ENCODE results near the gene MRPS18B. TPM values are rescaled to one million over a fixed set of nuclear protein-coding genes. Genes with fewer than 3 reads are reported as not detected.

MRPS18B gene
- total and polyA plus RNA-seq, 2 of the 13 experiments (the other 11 are each of a cell fraction or from before 2014, with no cell fraction given) = 125 to 131 TPM

DNA sequence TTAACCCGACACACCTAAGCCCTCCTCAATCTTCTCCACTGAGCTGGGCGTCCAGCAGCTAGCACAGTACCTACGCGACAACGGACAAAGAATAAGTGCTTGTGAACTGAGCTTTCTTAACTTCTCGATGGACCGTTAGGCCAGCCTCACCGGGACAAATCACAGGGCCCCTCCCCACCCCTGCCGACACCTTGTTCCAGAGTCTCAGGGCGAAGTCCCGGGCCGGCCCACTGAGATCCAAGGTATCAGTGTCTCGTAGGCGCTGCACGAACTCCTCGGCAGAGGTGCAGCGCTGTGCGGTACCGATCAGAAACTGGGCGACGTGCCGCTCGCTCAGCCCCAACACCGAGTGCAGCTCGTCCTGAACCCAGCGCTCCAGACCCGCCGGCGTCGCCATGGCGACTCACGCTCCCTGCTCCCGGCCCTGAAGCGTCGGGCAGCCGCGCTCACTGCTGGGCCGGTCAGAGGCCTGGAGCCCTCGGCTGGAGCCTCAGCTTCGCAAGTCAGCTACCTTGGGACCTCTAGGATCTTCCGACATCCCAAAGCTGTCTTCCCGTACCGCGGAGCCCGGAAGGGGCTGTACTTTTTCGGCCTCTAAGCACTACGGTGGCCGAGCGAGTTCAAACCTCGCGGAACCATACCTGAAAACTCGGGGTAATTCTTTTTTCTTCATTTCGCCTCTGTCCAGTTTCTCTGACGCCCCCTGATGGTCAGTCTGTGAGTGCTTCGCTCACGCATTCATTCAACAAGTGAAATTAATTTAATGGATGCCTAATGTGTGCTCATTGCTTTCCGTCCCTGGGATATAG, 55.0 kb downstream of the MRPS18B start, which contains the start of gene DHX16 (continued):
- TF ChIP-seq ZNF343 (CRISPR knock-in tag; IDR thresholded peaks at IDR 0.05) (no peak), CENPT (CRISPR knock-in tag; IDR thresholded peaks at IDR 0.05; ENCODE audit: low read depth) (0 out of 2 replicates have a peak, but pooled peaks have one; percentile 57), YEATS2 (CRISPR knock-in tag; IDR thresholded peaks at IDR 0.05; ENCODE audit: borderline replicate concordance) (peak; percentile 98), ZKSCAN5 (CRISPR knock-in tag; IDR thresholded peaks at IDR 0.05) (no peak), NFE2 (CRISPR knock-in tag; IDR thresholded peaks at IDR 0.05) (no peak), ZNF605 (CRISPR knock-in tag; IDR thresholded peaks at IDR 0.05) (peak; percentile 38; the same call in 1 of the 2 replicates), BRD4 (CRISPR knock-in tag; IDR thresholded peaks at IDR 0.05) (peak; percentile 49; the same call in 1 of the 2 replicates), MEIS1 (CRISPR knock-in tag; IDR thresholded peaks at IDR 0.05; ENCODE audit: borderline replicate concordance) (peak; percentile 60; the same call in 1 of the 2 replicates), JUND (CRISPR knock-in tag; IDR thresholded peaks at IDR 0.05) (no peak), HNRNPUL1 (IDR thresholded peaks at IDR 0.05; ENCODE audit: low read depth, low read length) (no peak), PCBP2 (optimal IDR thresholded peaks at IDR 0.05; ENCODE audit: low read depth, low read length, poor library complexity, severe bottlenecking) (no peak), ZNF530 (CRISPR knock-in tag; IDR thresholded peaks at IDR 0.05; ENCODE audit: low read depth) (0 out of 2 replicates have a peak, but pooled peaks have one; percentile 47), NR2F1 (CRISPR knock-in tag; IDR thresholded peaks at IDR 0.05) (no peak), NR1H2 (CRISPR knock-in tag; IDR thresholded peaks at IDR 0.05; ENCODE audit: borderline replicate concordance, low read depth) (no peak), KMT2A (CRISPR knock-in tag; IDR thresholded peaks at IDR 0.05) (peak; percentile 94; the same call in 1 of the 2 replicates), SNRNP70 (IDR thresholded peaks at IDR 0.05; ENCODE audit: low read depth, low read length) (no peak), TBX3 (IDR thresholded peaks at IDR 0.05; ENCODE audit: borderline replicate concordance) (no peak)
- TF ChIP-seq, protein P1, sequence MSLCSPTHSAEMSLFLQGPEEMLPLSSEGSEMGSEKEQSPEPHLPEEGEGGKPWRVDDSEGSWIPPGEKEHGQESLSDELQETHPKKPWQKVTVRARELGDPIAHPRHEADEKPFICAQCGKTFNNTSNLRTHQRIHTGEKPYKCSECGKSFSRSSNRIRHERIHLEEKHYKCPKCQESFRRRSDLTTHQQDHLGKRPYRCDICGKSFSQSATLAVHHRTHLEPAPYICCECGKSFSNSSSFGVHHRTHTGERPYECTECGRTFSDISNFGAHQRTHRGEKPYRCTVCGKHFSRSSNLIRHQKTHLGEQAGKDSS (CRISPR knock-in tag; IDR thresholded peaks at IDR 0.05; ENCODE audit: borderline replicate concordance, low read depth) = no peak
- TF ChIP-seq, protein P2, sequence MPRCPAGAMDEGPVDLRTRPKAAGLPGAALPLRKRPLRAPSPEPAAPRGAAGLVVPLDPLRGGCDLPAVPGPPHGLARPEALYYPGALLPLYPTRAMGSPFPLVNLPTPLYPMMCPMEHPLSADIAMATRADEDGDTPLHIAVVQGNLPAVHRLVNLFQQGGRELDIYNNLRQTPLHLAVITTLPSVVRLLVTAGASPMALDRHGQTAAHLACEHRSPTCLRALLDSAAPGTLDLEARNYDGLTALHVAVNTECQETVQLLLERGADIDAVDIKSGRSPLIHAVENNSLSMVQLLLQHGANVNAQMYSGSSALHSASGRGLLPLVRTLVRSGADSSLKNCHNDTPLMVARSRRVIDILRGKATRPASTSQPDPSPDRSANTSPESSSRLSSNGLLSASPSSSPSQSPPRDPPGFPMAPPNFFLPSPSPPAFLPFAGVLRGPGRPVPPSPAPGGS (CRISPR knock-in tag; IDR thresholded peaks at IDR 0.05) = peak; percentile 36; the same call in 1 of the 2 replicates
- TF ChIP-seq, protein P3, sequence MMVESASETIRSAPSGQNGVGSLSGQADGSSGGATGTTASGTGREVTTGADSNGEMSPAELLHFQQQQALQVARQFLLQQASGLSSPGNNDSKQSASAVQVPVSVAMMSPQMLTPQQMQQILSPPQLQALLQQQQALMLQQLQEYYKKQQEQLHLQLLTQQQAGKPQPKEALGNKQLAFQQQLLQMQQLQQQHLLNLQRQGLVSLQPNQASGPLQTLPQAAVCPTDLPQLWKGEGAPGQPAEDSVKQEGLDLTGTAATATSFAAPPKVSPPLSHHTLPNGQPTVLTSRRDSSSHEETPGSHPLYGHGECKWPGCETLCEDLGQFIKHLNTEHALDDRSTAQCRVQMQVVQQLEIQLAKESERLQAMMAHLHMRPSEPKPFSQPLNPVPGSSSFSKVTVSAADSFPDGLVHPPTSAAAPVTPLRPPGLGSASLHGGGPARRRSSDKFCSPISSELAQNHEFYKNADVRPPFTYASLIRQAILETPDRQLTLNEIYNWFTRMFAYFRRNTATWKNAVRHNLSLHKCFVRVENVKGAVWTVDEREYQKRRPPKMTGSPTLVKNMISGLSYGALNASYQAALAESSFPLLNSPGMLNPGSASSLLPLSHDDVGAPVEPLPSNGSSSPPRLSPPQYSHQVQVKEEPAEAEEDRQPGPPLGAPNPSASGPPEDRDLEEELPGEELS (CRISPR knock-in tag; IDR thresholded peaks at IDR 0.05) = no peak; the same call in 1 of the 2 replicates
- TF ChIP-seq, protein P4, sequence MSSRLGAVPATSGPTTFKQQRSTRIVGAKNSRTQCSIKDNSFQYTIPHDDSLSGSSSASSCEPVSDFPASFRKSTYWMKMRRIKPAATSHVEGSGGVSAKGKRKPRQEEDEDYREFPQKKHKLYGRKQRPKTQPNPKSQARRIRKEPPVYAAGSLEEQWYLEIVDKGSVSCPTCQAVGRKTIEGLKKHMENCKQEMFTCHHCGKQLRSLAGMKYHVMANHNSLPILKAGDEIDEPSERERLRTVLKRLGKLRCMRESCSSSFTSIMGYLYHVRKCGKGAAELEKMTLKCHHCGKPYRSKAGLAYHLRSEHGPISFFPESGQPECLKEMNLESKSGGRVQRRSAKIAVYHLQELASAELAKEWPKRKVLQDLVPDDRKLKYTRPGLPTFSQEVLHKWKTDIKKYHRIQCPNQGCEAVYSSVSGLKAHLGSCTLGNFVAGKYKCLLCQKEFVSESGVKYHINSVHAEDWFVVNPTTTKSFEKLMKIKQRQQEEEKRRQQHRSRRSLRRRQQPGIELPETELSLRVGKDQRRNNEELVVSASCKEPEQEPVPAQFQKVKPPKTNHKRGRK (CRISPR knock-in tag; IDR thresholded peaks at IDR 0.05) = no peak; the same call in 1 of the 2 replicates

Data from HepG2 (cell line).